HEK293 (cell line): ENCODE data around the gene MGAM2.

Source experiments
- CTCF ChIA-PET: fragments of 350-600 bp; formaldehyde crosslinking; extraction: SDS; loops from one replicate; lab custom pipeline; 2021; ENCODE audit warnings: antibody characterized with exemption; lab: Yijun Ruan, JAX
- POLR2A ChIA-PET: fragments of 300-600 bp; formaldehyde crosslinking; extraction: SDS; loops from one replicate; lab custom pipeline; 2020; ENCODE audit warnings: antibody characterized with exemption, inconsistent platforms; lab: Yijun Ruan, JAX
- H3K27ac ChIP-seq: fragments of 200-500 bp; sonication (Bioruptor generic); 2 replicates; pipeline ENCODE4 v1.5.1; 2014; ENCODE audit warnings: low read depth, low read length, control low read depth, inconsistent platforms; ENCODE audit errors: extremely low read depth
- H3K36me3 ChIP-seq, 2 experiments: fragments of 200-500 bp in 1 of 2; sonication (Bioruptor generic) in 1 of 2; 1 replicate in 1 of 2; 2 replicates in 1 of 2; pipeline ENCODE4 v1.5.1; 2014 to 2017; ENCODE audit warnings: inconsistent platforms in 2 of 2, low read length in 2 of 2; ENCODE audit not compliant: control insufficient read depth in 2 of 2, insufficient read depth in 1 of 2
- H3K4me1 ChIP-seq: fragments of 200-500 bp; sonication (Bioruptor generic); 2 replicates; pipeline ENCODE4 v1.5.1; 2014; ENCODE audit warnings: mild to moderate bottlenecking, low read length, inconsistent platforms; ENCODE audit not compliant: control insufficient read depth, insufficient read depth
- H3K4me3 ChIP-seq: 2 replicates; pipeline ENCODE4 v1.5.1; 2011; ENCODE audit warnings: low read depth, mild to moderate bottlenecking, control low read depth, low read length, moderate library complexity
- H3K9me3 ChIP-seq: fragments of 200-500 bp; sonication (Bioruptor generic); 2 replicates; pipeline ENCODE4 v1.5.1; 2014; ENCODE audit warnings: low read depth, low read length, inconsistent platforms; ENCODE audit not compliant: control insufficient read depth, insufficient read depth
- GLI2 ChIP-seq: fragments of 450-650 bp; formaldehyde crosslinking; IDR thresholded peaks from 2 replicates; pipeline ENCODE4; 2017; ENCODE audit warnings: missing biosample characterization, missing genetic modification characterization, low read depth, borderline replicate concordance
- KLF17 ChIP-seq: fragments of 450-650 bp; formaldehyde crosslinking; IDR thresholded peaks from 2 replicates; pipeline ENCODE4 v1.5.1; 2016; ENCODE audit warnings: missing biosample characterization, missing genetic modification characterization
- MYNN ChIP-seq: fragments of 450-650 bp; formaldehyde crosslinking; IDR thresholded peaks from 2 replicates; pipeline ENCODE4 v1.5.1; 2016; ENCODE audit warnings: missing biosample characterization, missing genetic modification characterization, borderline replicate concordance
- REPIN1 ChIP-seq: fragments of 450-650 bp; formaldehyde crosslinking; IDR thresholded peaks from 2 replicates; pipeline ENCODE4 v1.5.1; 2017; ENCODE audit warnings: missing biosample characterization, missing genetic modification characterization, low read depth
- SCRT2 ChIP-seq: fragments of 450-650 bp; formaldehyde crosslinking; IDR thresholded peaks from 2 replicates; pipeline ENCODE4 v1.5.1; 2016; ENCODE audit warnings: missing biosample characterization, missing genetic modification characterization
- WT1 ChIP-seq: fragments of 450-650 bp; formaldehyde crosslinking; IDR thresholded peaks from 2 replicates; pipeline ENCODE4 v1.5.1; 2016; ENCODE audit warnings: missing biosample characterization, missing genetic modification characterization
- ZBTB10 ChIP-seq: fragments of 450-650 bp; formaldehyde crosslinking; IDR thresholded peaks from 2 replicates; pipeline ENCODE4 v1.5.1; 2016; ENCODE audit warnings: missing biosample characterization, missing genetic modification characterization
- ZFP3 ChIP-seq: fragments of 450-650 bp; formaldehyde crosslinking; IDR thresholded peaks from 2 replicates; pipeline ENCODE4 v1.5.1; 2016; ENCODE audit warnings: low read depth, missing biosample characterization, missing genetic modification characterization
- ZNF114 ChIP-seq: fragments of 450-650 bp; formaldehyde crosslinking; IDR thresholded peaks from 2 replicates; pipeline ENCODE4 v1.5.0; 2017; ENCODE audit warnings: missing biosample characterization, missing genetic modification characterization
- ZNF132 ChIP-seq: fragments of 450-650 bp; formaldehyde crosslinking; IDR thresholded peaks from 2 replicates; pipeline ENCODE4 v1.5.1; 2017; ENCODE audit warnings: missing biosample characterization, missing genetic modification characterization, borderline replicate concordance
- ZNF146 ChIP-seq: fragments of 450-650 bp; formaldehyde crosslinking; IDR thresholded peaks from 2 replicates; pipeline ENCODE4 v1.5.1; 2016; ENCODE audit warnings: missing biosample characterization, missing genetic modification characterization
- ZNF223 ChIP-seq: fragments of 450-650 bp; formaldehyde crosslinking; IDR thresholded peaks from 2 replicates; pipeline ENCODE4 v1.5.1; 2016; ENCODE audit warnings: missing biosample characterization, missing genetic modification characterization
- ZNF266 ChIP-seq: fragments of 450-650 bp; formaldehyde crosslinking; IDR thresholded peaks from 2 replicates; pipeline ENCODE4 v1.5.1; 2016; ENCODE audit warnings: missing biosample characterization, missing genetic modification characterization, low read depth
- ZNF292 ChIP-seq: fragments of 450-650 bp; formaldehyde crosslinking; IDR thresholded peaks from 2 replicates; pipeline ENCODE4 v1.5.1; 2016; ENCODE audit warnings: low read depth, missing biosample characterization, missing genetic modification characterization, borderline replicate concordance
- ZNF341 ChIP-seq: fragments of 450-650 bp; formaldehyde crosslinking; IDR thresholded peaks from 2 replicates; pipeline ENCODE4; 2016; ENCODE audit warnings: low read depth, missing biosample characterization, missing genetic modification characterization
- ZNF549 ChIP-seq: fragments of 450-650 bp; IDR thresholded peaks from 2 replicates; pipeline ENCODE4 v1.5.1; 2018; ENCODE audit warnings: missing biosample characterization, missing genetic modification characterization, mild to moderate bottlenecking, inconsistent platforms, moderate library complexity
- ZNF585B ChIP-seq: fragments of 450-650 bp; formaldehyde crosslinking; IDR thresholded peaks from 2 replicates; pipeline ENCODE4 v1.5.1; 2016; ENCODE audit warnings: missing biosample characterization, missing genetic modification characterization
- ZNF624 ChIP-seq: fragments of 450-650 bp; formaldehyde crosslinking; IDR thresholded peaks from 2 replicates; pipeline ENCODE4 v1.5.1; 2017; ENCODE audit warnings: missing biosample characterization, missing genetic modification characterization
- ZNF645 ChIP-seq: fragments of 450-650 bp; formaldehyde crosslinking; IDR thresholded peaks from 2 replicates; pipeline ENCODE4; 2016; ENCODE audit warnings: missing biosample characterization, missing genetic modification characterization
- ZNF768 ChIP-seq: fragments of 450-650 bp; formaldehyde crosslinking; IDR thresholded peaks from 2 replicates; pipeline ENCODE4 v1.5.1; 2018; ENCODE audit warnings: missing biosample characterization, mild to moderate bottlenecking, missing genetic modification characterization
- ZNF830 ChIP-seq: fragments of 450-650 bp; IDR thresholded peaks from 2 replicates; pipeline ENCODE4 v1.5.0; 2018; ENCODE audit warnings: missing biosample characterization, missing genetic modification characterization, low read depth, mild to moderate bottlenecking, moderate library complexity
- TF ChIP-seq, protein P1 (sequence below): fragments of 450-650 bp; formaldehyde crosslinking; IDR thresholded peaks from 2 replicates; pipeline ENCODE4 v1.5.1; 2016; ENCODE audit warnings: missing biosample characterization, missing genetic modification characterization
- TF ChIP-seq, protein P2 (sequence below): fragments of 450-650 bp; IDR thresholded peaks from 2 replicates; pipeline ENCODE4 v1.5.1; 2018; ENCODE audit warnings: missing biosample characterization, missing genetic modification characterization
- TF ChIP-seq, protein P3 (sequence below): fragments of 450-650 bp; formaldehyde crosslinking; IDR thresholded peaks from 2 replicates; pipeline ENCODE4 v1.5.1; 2017; ENCODE audit warnings: missing biosample characterization, missing genetic modification characterization
- TF ChIP-seq, protein P4 (sequence below): fragments of 450-650 bp; formaldehyde crosslinking; IDR thresholded peaks from 2 replicates; pipeline ENCODE4 v1.5.1; 2016; ENCODE audit warnings: missing biosample characterization, missing genetic modification characterization

MGAM2 gene

GRCh38 chr7:142146124-142146523 lies 34.6 kb downstream of the MGAM2 start:
- Histone ChIP-seq H3K36me3 (no peaks in the 10 kb centered on the region), H3K9me3 (no peaks in the 10 kb centered on the region), H3K4me1 (no peaks in the 10 kb centered on the region), H3K27ac (no peak overlapping the region), H3K4me3 (no peak overlapping the region)
- POLR2A ChIA-PET = no interaction called here
- TF ChIP-seq, protein P1, sequence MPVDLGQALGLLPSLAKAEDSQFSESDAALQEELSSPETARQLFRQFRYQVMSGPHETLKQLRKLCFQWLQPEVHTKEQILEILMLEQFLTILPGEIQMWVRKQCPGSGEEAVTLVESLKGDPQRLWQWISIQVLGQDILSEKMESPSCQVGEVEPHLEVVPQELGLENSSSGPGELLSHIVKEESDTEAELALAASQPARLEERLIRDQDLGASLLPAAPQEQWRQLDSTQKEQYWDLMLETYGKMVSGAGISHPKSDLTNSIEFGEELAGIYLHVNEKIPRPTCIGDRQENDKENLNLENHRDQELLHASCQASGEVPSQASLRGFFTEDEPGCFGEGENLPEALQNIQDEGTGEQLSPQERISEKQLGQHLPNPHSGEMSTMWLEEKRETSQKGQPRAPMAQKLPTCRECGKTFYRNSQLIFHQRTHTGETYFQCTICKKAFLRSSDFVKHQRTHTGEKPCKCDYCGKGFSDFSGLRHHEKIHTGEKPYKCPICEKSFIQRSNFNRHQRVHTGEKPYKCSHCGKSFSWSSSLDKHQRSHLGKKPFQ = no peak
- TF ChIP-seq ZNF585B (tag by site-specific recombination) (no peak), ZNF549 (tag by site-specific recombination) (no peak), SCRT2 (tag by site-specific recombination) (no peak), ZNF266 (tag by site-specific recombination) (no peak), ZBTB10 (tag by site-specific recombination) (no peak), ZNF132 (no peak)
- TF ChIP-seq, protein P2, sequence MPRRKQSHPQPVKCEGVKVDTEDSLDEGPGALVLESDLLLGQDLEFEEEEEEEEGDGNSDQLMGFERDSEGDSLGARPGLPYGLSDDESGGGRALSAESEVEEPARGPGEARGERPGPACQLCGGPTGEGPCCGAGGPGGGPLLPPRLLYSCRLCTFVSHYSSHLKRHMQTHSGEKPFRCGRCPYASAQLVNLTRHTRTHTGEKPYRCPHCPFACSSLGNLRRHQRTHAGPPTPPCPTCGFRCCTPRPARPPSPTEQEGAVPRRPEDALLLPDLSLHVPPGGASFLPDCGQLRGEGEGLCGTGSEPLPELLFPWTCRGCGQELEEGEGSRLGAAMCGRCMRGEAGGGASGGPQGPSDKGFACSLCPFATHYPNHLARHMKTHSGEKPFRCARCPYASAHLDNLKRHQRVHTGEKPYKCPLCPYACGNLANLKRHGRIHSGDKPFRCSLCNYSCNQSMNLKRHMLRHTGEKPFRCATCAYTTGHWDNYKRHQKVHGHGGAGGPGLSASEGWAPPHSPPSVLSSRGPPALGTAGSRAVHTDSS (tag by site-specific recombination) = no peak
- CTCF ChIA-PET = no interaction called here

DNA sequence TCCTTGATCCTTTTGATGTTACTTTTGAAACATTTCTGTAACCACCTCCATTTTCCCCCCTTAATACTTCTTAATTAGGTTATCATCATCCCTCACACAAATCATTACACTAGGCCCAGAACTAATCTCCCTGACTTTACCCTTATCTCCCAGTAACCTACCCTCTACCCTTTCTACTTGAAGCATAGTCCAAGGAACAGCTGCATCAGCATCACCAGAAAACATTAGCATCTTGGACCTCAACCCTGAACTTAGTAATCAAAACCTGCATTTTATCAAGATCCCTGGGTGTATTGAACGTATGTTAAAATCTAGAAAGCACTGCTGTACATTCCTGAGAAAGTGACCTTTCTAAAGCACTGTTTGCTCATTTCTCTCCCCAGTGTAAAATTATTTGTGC lies 38.8 kb downstream of the MGAM2 start:
- POLR2A ChIA-PET = no interaction called here
- no peak overlapping the region for H3K27ac ChIP-seq
- CTCF ChIA-PET = no interaction called here
- H3K4me3 ChIP-seq = no peak overlapping the region
- 0 out of 2 replicates have a peak, but pooled peaks cover 3% of the 10 kb centered on the region for H3K4me1 ChIP-seq
- no peaks in the 10 kb centered on the region for H3K36me3 ChIP-seq
- no peaks in the 10 kb centered on the region for H3K9me3 ChIP-seq
- TF ChIP-seq ZNF223 (tag by site-specific recombination) (no peak), GLI2 (no peak), REPIN1 (tag by site-specific recombination) (no peak), ZNF114 (tag by site-specific recombination) (no peak), MYNN (tag by site-specific recombination) (no peak), WT1 (no peak), ZNF768 (no peak), KLF17 (no peak), ZNF341 (tag by site-specific recombination) (no peak), ZNF146 (tag by site-specific recombination) (no peak), ZNF624 (no peak), ZNF292 (tag by site-specific recombination) (no peak), ZFP3 (tag by site-specific recombination) (no peak), ZNF645 (tag by site-specific recombination) (no peak), ZNF830 (tag by site-specific recombination) (no peak)
- TF ChIP-seq, protein P3, sequence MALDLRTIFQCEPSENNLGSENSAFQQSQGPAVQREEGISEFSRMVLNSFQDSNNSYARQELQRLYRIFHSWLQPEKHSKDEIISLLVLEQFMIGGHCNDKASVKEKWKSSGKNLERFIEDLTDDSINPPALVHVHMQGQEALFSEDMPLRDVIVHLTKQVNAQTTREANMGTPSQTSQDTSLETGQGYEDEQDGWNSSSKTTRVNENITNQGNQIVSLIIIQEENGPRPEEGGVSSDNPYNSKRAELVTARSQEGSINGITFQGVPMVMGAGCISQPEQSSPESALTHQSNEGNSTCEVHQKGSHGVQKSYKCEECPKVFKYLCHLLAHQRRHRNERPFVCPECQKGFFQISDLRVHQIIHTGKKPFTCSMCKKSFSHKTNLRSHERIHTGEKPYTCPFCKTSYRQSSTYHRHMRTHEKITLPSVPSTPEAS (tag by site-specific recombination) = no peak
- TF ChIP-seq, protein P4, sequence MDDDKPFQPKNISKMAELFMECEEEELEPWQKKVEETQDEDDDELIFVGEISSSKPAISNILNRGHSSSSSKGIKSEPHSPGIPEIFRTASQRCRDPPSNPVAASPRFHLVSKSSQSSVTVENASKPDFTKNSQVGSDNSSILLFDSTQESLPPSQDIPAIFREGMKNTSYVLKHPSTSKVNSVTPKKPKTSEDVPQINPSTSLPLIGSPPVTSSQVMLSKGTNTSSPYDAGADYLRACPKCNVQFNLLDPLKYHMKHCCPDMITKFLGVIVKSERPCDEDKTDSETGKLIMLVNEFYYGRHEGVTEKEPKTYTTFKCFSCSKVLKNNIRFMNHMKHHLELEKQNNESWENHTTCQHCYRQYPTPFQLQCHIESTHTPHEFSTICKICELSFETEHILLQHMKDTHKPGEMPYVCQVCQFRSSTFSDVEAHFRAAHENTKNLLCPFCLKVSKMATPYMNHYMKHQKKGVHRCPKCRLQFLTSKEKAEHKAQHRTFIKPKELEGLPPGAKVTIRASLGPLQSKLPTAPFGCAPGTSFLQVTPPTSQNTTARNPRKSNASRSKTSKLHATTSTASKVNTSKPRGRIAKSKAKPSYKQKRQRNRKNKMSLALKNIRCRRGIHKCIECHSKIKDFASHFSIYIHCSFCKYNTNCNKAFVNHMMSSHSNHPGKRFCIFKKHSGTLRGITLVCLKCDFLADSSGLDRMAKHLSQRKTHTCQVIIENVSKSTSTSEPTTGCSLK (tag by site-specific recombination) = no peak
